GM13977 (cell line): Measurements from ENCODE around the gene FAS.

Source experiments
- DNase-seq: peaks from one replicate; pipeline ENCODE4 v3.0.0; 2012; ENCODE audit warnings: low spot score
- in situ Hi-C: fragments of 300-500 bp; cut with MboI; formaldehyde crosslinking; loops from one replicate; pipeline ENCODE4 v1.12.0; 2022; ENCODE audit warnings: low sequenced_read_pairs, low pct_unique_long_range_greater_than_20kb, mixed read lengths, inconsistent platforms; ENCODE audit not compliant: unreplicated experiment
- TF ChIP-seq, protein P1 (sequence below): IDR thresholded peaks from 2 replicates; pipeline ENCODE4 v1.5.1; 2012; ENCODE audit warnings: mild to moderate bottlenecking, control low read depth; ENCODE audit not compliant: insufficient read depth; ENCODE audit errors: extremely low read depth, missing control alignments

Gene FAS

DNA sequence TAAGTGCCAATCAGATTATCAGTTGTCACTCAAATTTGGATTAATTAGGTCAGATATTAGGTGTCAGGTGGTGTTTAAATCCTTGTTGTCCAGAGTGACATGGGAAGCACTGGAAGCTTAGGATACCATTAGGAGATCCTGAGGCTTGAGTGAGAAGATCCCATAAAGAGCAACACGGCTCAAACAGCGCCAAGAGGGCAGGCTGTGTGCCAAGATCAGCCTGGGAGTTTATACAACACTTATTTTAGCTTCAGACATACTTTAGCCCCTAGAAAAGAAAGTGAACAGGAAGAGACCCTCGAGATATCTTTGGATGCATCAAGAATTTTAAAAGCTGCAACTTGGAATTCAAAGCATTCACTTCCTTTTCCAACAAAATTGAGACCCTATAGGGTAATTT, 23.8 kb upstream of the FAS start:
- in situ Hi-C loops: no loop called here
- TF ChIP-seq, protein P1, sequence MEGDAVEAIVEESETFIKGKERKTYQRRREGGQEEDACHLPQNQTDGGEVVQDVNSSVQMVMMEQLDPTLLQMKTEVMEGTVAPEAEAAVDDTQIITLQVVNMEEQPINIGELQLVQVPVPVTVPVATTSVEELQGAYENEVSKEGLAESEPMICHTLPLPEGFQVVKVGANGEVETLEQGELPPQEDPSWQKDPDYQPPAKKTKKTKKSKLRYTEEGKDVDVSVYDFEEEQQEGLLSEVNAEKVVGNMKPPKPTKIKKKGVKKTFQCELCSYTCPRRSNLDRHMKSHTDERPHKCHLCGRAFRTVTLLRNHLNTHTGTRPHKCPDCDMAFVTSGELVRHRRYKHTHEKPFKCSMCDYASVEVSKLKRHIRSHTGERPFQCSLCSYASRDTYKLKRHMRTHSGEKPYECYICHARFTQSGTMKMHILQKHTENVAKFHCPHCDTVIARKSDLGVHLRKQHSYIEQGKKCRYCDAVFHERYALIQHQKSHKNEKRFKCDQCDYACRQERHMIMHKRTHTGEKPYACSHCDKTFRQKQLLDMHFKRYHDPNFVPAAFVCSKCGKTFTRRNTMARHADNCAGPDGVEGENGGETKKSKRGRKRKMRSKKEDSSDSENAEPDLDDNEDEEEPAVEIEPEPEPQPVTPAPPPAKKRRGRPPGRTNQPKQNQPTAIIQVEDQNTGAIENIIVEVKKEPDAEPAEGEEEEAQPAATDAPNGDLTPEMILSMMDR: no peak
- no peak for DNase-seq

DNA sequence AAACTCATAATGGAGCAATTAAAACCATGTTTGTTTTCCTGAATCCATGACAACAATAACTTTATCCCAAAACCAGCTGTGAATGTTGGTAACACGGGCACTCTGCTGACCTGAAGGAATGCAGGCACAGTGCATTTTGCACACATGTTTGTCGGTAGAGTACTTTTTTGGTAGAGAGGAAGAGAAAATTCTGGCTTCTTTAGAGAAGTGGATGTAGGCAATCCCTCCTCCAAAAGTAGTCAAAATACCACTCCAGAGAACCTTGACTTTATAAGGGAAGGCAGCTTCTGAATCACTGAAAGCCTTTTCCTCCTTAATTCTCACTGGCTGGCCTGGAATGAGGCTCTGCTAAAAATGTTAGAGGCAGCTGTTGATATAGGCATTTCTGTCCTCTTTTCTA, 22.2 kb upstream of the FAS start:
- in situ Hi-C loops: no loop called here
- DNase-seq: no peak
- TF ChIP-seq, protein P1: no peak

DNA sequence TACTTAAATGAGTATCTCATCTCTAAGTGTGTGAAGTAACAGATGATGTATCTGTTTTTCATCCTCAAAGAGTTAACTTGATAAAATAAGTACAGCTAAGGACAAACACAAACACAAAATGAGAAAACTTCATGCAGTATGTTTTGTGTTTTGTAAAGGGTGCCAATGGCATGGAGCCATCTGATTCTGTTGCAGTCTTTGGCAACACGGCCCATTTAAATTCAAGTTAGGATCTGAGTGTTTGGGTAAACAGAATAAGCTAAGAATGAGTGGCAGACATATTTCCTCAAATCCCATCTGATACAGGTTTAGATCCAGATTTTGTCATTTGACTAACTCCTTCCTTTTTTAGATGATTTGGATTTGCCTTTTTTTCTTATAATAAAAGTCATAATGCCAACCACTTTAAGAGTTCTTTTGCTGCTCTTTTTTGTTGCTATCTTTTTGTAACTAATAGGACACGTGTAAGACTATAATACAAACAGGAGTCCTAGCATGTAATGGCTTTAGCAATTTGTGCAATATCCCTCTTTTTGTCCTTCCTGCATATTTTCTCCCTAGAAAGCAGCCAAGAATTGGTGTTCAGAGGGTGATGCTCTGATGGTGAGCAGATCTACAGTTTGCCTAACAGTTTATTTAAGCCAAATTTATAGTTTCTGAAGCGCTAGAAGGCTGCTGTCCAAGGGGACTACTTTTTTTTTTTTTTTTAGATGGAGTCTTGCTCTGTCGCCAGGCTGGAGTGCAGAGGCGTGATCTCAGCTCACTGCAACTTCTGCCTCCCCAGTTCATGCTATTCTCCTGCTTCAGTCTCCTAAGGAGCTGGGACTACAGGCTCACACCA, 19.2 kb upstream of the FAS start:
- TF ChIP-seq, protein P1: no peak
- in situ Hi-C loops: no loop called here
- DNase-seq: no peak

DNA sequence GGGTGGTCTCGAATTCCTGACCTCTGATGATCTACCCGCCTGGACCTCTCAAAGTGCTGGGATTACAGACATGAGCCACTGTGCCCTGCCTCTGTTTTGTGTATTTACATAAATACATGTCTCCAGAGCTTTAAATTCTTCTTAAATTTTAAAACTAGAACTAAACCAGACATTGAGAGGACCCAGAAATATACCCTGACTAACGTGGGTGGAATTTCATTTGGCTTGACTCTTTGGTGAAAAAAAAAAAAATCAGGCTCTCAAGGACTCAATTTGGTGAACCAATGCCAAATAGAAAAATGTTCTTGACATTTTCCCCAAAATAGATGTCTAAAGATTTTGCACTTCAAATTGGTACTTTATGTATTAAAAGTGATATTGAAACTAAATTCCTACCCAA, 16.6 kb upstream of the FAS start:
- TF ChIP-seq, protein P1: no peak
- in situ Hi-C loops: no loop called here
- no peak for DNase-seq

DNA sequence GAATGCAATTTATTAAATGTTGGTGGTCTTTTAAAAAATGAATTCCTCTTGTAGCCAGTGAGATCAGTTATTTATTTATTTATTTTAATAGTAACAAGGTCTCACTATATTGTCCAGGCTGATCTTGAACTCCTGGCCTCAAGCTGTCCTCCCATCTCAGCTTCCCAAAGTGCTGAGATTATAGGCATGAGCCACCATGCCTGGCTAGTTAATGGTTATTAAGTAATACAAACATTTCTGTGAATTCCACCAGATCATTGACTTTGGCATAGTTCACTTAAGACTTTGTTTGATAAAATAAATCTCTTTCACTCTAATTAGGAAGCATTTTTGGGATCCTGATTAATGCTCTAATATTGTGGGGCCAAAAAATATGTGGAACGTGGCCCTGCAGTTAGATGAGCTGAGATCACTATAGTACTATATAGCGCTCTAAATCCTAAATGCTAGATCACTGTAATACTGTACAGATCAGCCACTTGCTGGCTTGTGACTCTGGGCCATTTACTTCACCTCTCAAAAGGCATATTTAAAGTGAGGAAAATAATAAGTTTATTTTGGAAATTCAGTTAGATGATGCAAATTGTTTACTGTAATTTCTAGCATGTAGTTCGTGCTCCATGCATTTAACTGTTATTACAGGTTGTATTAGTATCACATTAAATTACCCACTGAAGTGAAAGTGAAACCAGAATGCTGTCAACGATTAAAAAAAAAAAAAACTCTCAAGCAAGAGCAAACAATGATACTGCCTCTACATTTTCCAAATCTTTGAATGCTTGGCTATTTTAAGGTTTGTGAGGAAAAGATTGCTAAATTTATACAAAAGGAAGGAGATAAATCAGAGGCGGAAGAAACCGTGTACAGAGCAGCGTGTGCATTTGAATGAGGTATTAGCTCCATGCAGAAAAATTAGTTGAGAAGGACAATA, 15.9 kb upstream of the FAS start:
- in situ Hi-C loops: no loop called here
- DNase-seq: no peak
- TF ChIP-seq, protein P1: no peak

DNA sequence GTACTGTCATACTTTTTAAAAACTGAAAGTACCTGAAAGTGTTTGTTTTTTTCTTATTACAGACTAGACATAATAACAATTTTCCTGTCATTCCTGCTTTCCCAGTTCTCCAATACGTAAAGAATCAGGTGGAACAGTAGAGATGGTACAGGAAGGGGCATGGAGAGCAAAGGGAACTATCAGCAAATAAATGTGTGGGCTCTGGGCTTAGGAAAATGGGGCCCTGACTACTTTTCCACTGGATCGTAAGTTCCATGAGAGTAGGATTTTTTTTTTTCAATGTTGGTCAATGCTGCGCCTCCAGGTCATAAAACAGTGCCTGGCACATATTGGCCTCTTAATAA, 15.2 kb upstream of the FAS start:
- no peak for DNase-seq
- TF ChIP-seq, protein P1: no peak
- in situ Hi-C loops: no loop called here
